Thyroid gland (tissue), 4 donors: ENCODE measurements around the gene KRT14.

Experiments
- POLR2A ChIP-seq, 2 donors: fragments of 450-650 bp; IDR thresholded peaks; one replicate each; pipeline ENCODE4 v1.6.1; 2017; ENCODE audit warnings: antibody characterized with exemption in 2 of 2, mild to moderate bottlenecking in 2 of 2, moderate library complexity in 1 of 2
- TF ChIP-seq, protein P1 (sequence below), 6 experiments: fragments of 200-600 bp in 3 of 6; fragments of 450-650 bp in 3 of 6; sonication (generic) in 3 of 6; IDR thresholded peaks; one replicate each; pipeline ENCODE4 v1.5.1; 2016 to 2019; ENCODE audit warnings: antibody characterized with exemption in 6 of 6, mild to moderate bottlenecking in 2 of 6, inconsistent platforms in 1 of 6, moderate library complexity in 1 of 6

DNA sequence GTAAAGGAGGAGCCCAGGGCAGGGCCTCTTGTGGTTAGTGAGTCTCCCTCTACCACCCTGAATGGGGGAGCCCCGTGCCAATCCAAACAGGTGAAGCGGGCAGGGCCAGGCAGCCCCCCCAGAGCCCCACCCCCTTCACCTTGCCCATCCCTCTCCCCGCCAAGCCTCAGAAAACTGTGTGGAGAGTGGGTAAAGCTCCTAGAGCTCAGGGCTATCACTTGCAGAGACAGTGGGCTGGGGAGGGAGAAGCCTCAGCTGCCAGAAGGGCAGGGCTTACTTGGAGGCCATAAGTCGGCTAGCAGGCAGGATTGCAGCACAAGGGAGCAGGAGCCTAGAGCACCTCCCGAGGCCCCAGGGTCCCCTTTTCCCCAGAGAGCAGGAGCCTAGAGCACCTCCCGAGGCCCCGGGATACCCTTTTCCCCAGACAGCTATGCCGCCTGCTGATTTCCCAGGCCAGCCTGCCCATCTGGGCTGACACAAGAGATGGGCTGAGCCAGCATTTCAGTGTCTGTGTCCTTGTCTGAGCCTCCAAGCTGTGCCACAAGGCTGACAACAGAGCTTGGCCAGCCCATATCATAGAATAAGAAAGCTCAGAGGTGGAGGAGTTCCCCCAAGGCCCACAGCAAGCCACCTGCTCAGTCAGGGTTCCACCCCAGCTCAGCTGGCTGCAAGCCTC lies 6.7 kb upstream of the KRT14 start:
- TF ChIP-seq, protein P1, sequence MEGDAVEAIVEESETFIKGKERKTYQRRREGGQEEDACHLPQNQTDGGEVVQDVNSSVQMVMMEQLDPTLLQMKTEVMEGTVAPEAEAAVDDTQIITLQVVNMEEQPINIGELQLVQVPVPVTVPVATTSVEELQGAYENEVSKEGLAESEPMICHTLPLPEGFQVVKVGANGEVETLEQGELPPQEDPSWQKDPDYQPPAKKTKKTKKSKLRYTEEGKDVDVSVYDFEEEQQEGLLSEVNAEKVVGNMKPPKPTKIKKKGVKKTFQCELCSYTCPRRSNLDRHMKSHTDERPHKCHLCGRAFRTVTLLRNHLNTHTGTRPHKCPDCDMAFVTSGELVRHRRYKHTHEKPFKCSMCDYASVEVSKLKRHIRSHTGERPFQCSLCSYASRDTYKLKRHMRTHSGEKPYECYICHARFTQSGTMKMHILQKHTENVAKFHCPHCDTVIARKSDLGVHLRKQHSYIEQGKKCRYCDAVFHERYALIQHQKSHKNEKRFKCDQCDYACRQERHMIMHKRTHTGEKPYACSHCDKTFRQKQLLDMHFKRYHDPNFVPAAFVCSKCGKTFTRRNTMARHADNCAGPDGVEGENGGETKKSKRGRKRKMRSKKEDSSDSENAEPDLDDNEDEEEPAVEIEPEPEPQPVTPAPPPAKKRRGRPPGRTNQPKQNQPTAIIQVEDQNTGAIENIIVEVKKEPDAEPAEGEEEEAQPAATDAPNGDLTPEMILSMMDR (IDR thresholded peaks at IDR 0.05), result no peak
- TF ChIP-seq POLR2A (IDR thresholded peaks at IDR 0.05), result no peak
